ENCODE results near the gene ACSS1.

ACSS1 gene

GRCh38 chr20:25037288-25038102 lies 20.4 kb downstream of the ACSS1 start:
- Histone ChIP-seq H3K27me3 (ENCODE audit: control insufficient read depth, insufficient read depth, low read length) (no peaks in the 10 kb centered on the region), H3K9me3 (ENCODE audit: control insufficient read depth, insufficient read depth, low read length) (no peaks in the 10 kb centered on the region), H3K4me3 (ENCODE audit: low read length) (no peak overlapping the region), H3K36me3 (ENCODE audit: control insufficient read depth, insufficient read depth, low read length) (no peaks in the 10 kb centered on the region), H3K4me1 (ENCODE audit: control insufficient read depth, insufficient read depth, low read length) (no peaks in the 10 kb centered on the region), H3K27ac (ENCODE audit: low read length) (no peak overlapping the region)
- DNase-seq (ENCODE audit: low read depth, low spot score): no peak
- no CpG with 5 or more reads among the region's 15 CpGs for WGBS (ENCODE audit: insufficient coverage, insufficient read length)

- H3K27ac ChIP-seq (ENCODE audit: low read length): no peak overlapping the region
- no peaks in the 10 kb centered on the region for H3K36me3 ChIP-seq (ENCODE audit: control insufficient read depth, insufficient read depth, low read length)
- no peaks in the 10 kb centered on the region for H3K9me3 ChIP-seq (ENCODE audit: control insufficient read depth, insufficient read depth, low read length)
- H3K4me1 ChIP-seq (ENCODE audit: control insufficient read depth, insufficient read depth, low read length): no peaks in the 10 kb centered on the region
- no peaks in the 10 kb centered on the region for H3K27me3 ChIP-seq (ENCODE audit: control insufficient read depth, insufficient read depth, low read length)
- WGBS (ENCODE audit: insufficient coverage, insufficient read length): no CpG with 5 or more reads among the region's 7 CpGs
- no peak overlapping the region for H3K4me3 ChIP-seq (ENCODE audit: low read length)
- no peak for DNase-seq (ENCODE audit: low read depth, low spot score)
Observed at GRCh38 chr20:25036331-25036936, 21.5 kb downstream of the ACSS1 start.

- no CpG with 5 or more reads among the region's 4 CpGs for WGBS (ENCODE audit: insufficient coverage, insufficient read length)
- Histone ChIP-seq H3K27ac (ENCODE audit: low read length) (no peak overlapping the region), H3K9me3 (ENCODE audit: control insufficient read depth, insufficient read depth, low read length) (no peaks in the 10 kb centered on the region), H3K4me1 (ENCODE audit: control insufficient read depth, insufficient read depth, low read length) (no peaks in the 10 kb centered on the region), H3K36me3 (ENCODE audit: control insufficient read depth, insufficient read depth, low read length) (no peaks in the 10 kb centered on the region; the same call in 1 of the 2 replicates), H3K4me3 (ENCODE audit: low read length) (no peak overlapping the region), H3K27me3 (ENCODE audit: control insufficient read depth, insufficient read depth, low read length) (no peaks in the 10 kb centered on the region)
- DNase-seq (ENCODE audit: low read depth, low spot score): no peak
Observed at GRCh38 chr20:25035921-25036320, 22.0 kb downstream of the ACSS1 start.

- Histone ChIP-seq H3K36me3 (ENCODE audit: control insufficient read depth, insufficient read depth, low read length) (no peaks in the 10 kb centered on the region; the same call in 1 of the 2 replicates), H3K4me1 (ENCODE audit: control insufficient read depth, insufficient read depth, low read length) (no peaks in the 10 kb centered on the region), H3K27ac (ENCODE audit: low read length) (no peak overlapping the region), H3K27me3 (ENCODE audit: control insufficient read depth, insufficient read depth, low read length) (no peaks in the 10 kb centered on the region), H3K4me3 (ENCODE audit: low read length) (no peak overlapping the region), H3K9me3 (ENCODE audit: control insufficient read depth, insufficient read depth, low read length) (no peaks in the 10 kb centered on the region)
- no peak for DNase-seq (ENCODE audit: low read depth, low spot score)
- WGBS (ENCODE audit: insufficient coverage, insufficient read length): no CpG with 5 or more reads among the region's 3 CpGs
Observed at GRCh38 chr20:25033924-25034300, 24.0 kb downstream of the ACSS1 start.

GRCh38 chr20:25033265-25033923 lies 24.5 kb downstream of the ACSS1 start:
- no peak overlapping the region for H3K4me3 ChIP-seq (ENCODE audit: low read length)
- WGBS (ENCODE audit: insufficient coverage, insufficient read length): no CpG with 5 or more reads among the region's 6 CpGs
- H3K4me1 ChIP-seq (ENCODE audit: control insufficient read depth, insufficient read depth, low read length): no peaks in the 10 kb centered on the region
- H3K27ac ChIP-seq (ENCODE audit: low read length): no peak overlapping the region
- H3K9me3 ChIP-seq (ENCODE audit: control insufficient read depth, insufficient read depth, low read length): no peaks in the 10 kb centered on the region
- H3K27me3 ChIP-seq (ENCODE audit: control insufficient read depth, insufficient read depth, low read length): no peaks in the 10 kb centered on the region
- H3K36me3 ChIP-seq (ENCODE audit: control insufficient read depth, insufficient read depth, low read length): no peaks in the 10 kb centered on the region; the same call in 1 of the 2 replicates
- DNase-seq (ENCODE audit: low read depth, low spot score): no peak

- no peak overlapping the region for H3K4me3 ChIP-seq (ENCODE audit: low read length)
- no peaks in the 10 kb centered on the region for H3K9me3 ChIP-seq (ENCODE audit: control insufficient read depth, insufficient read depth, low read length)
- H3K36me3 ChIP-seq (ENCODE audit: control insufficient read depth, insufficient read depth, low read length): no peaks in the 10 kb centered on the region; the same call in 1 of the 2 replicates
- no peak for DNase-seq (ENCODE audit: low read depth, low spot score)
- no peaks in the 10 kb centered on the region for H3K4me1 ChIP-seq (ENCODE audit: control insufficient read depth, insufficient read depth, low read length)
- no CpG with 5 or more reads among the region's 29 CpGs for WGBS (ENCODE audit: insufficient coverage, insufficient read length)
- H3K27ac ChIP-seq (ENCODE audit: low read length): no peak overlapping the region
- H3K27me3 ChIP-seq (ENCODE audit: control insufficient read depth, insufficient read depth, low read length): no peaks in the 10 kb centered on the region
Observed at GRCh38 chr20:25032478-25033264, 25.3 kb downstream of the ACSS1 start.

GRCh38 chr20:25032065-25032477 lies 25.9 kb downstream of the ACSS1 start:
- H3K4me3 ChIP-seq (ENCODE audit: low read length): no peak overlapping the region
- H3K27me3 ChIP-seq (ENCODE audit: control insufficient read depth, insufficient read depth, low read length): no peaks in the 10 kb centered on the region
- DNase-seq (ENCODE audit: low read depth, low spot score): no peak
- no peak overlapping the region for H3K27ac ChIP-seq (ENCODE audit: low read length)
- H3K36me3 ChIP-seq (ENCODE audit: control insufficient read depth, insufficient read depth, low read length): no peaks in the 10 kb centered on the region; the same call in 1 of the 2 replicates
- no peaks in the 10 kb centered on the region for H3K4me1 ChIP-seq (ENCODE audit: control insufficient read depth, insufficient read depth, low read length)
- no peaks in the 10 kb centered on the region for H3K9me3 ChIP-seq (ENCODE audit: control insufficient read depth, insufficient read depth, low read length)
- no CpG with 5 or more reads among the region's 16 CpGs for WGBS (ENCODE audit: insufficient coverage, insufficient read length)

GRCh38 chr20:25031241-25031640 lies 26.7 kb downstream of the ACSS1 start:
- Histone ChIP-seq H3K27me3 (ENCODE audit: control insufficient read depth, insufficient read depth, low read length) (no peaks in the 10 kb centered on the region), H3K27ac (ENCODE audit: low read length) (no peak overlapping the region), H3K4me3 (ENCODE audit: low read length) (no peak overlapping the region), H3K4me1 (ENCODE audit: control insufficient read depth, insufficient read depth, low read length) (no peaks in the 10 kb centered on the region), H3K9me3 (ENCODE audit: control insufficient read depth, insufficient read depth, low read length) (no peaks in the 10 kb centered on the region), H3K36me3 (ENCODE audit: control insufficient read depth, insufficient read depth, low read length) (no peaks in the 10 kb centered on the region; the same call in 1 of the 2 replicates)
- no CpG with 5 or more reads among the region's 3 CpGs for WGBS (ENCODE audit: insufficient coverage, insufficient read length)
- no peak for DNase-seq (ENCODE audit: low read depth, low spot score)

- no CpG with 5 or more reads among the region's 8 CpGs for WGBS (ENCODE audit: insufficient coverage, insufficient read length)
- H3K9me3 ChIP-seq (ENCODE audit: control insufficient read depth, insufficient read depth, low read length): no peaks in the 10 kb centered on the region
Observed at GRCh38 chr20:25030649-25031207, 27.2 kb downstream of the ACSS1 start.

More at GRCh38 chr20:25030649-25031207, 27.2 kb downstream of the ACSS1 start:
- no peak overlapping the region for H3K27ac ChIP-seq (ENCODE audit: low read length)
- no peak for DNase-seq (ENCODE audit: low read depth, low spot score)
- no peak overlapping the region for H3K4me3 ChIP-seq (ENCODE audit: low read length)
- no peaks in the 10 kb centered on the region for H3K4me1 ChIP-seq (ENCODE audit: control insufficient read depth, insufficient read depth, low read length)
- H3K36me3 ChIP-seq (ENCODE audit: control insufficient read depth, insufficient read depth, low read length): no peaks in the 10 kb centered on the region; the same call in 1 of the 2 replicates
- H3K27me3 ChIP-seq (ENCODE audit: control insufficient read depth, insufficient read depth, low read length): no peaks in the 10 kb centered on the region

Measured in iPS DF 6.9 (cell line).